HS-5 (cell line): Measurements from ENCODE around the gene FOXF1.

Source experiments
- DNase-seq: peaks from one replicate; pipeline ENCODE4 v3.0.0-alpha.2; 2012; ENCODE audit warnings: low read depth

Gene FOXF1

GRCh38 chr16:86505185-86505898, 5.0 kb upstream of the FOXF1 start:
- DNase-seq, result no peak

- DNase-seq, result no peak
Measured at GRCh38 chr16:86505899-86506864, 4.1 kb upstream of the FOXF1 start.

GRCh38 chr16:86507173-86508027, 2.9 kb upstream of the FOXF1 start:
- no peak for DNase-seq

- DNase-seq, result no peak
Measured at GRCh38 chr16:86508028-86508946, 2.0 kb upstream of the FOXF1 start.

- DNase-seq, result no peak
Measured at GRCh38 chr16:86508947-86509758, 1.2 kb upstream of the FOXF1 start.

- DNase-seq, result no peak
Measured at GRCh38 chr16:86509759-86510464, 415 bp upstream of the FOXF1 start.

- DNase-seq, result no peak
Measured at GRCh38 chr16:86511317-86512161, 1.2 kb downstream of the FOXF1 start.

GRCh38 chr16:86512301-86512859, 2.1 kb downstream of the FOXF1 start:
- no peak for DNase-seq

- DNase-seq, result no peak
Measured at GRCh38 chr16:86512860-86513470, 2.6 kb downstream of the FOXF1 start.

- DNase-seq, result no peak
Measured at GRCh38 chr16:86513471-86514277, 3.3 kb downstream of the FOXF1 start.

- no peak for DNase-seq
Measured at GRCh38 chr16:86514481-86515376, 4.4 kb downstream of the FOXF1 start.

- no peak for DNase-seq
Measured at GRCh38 chr16:86515413-86515776, 5.1 kb downstream of the FOXF1 start.

- DNase-seq, result no peak
Measured at GRCh38 chr16:86515777-86516622, 5.7 kb downstream of the FOXF1 start.

- DNase-seq, result no peak
Measured at GRCh38 chr16:86516623-86517003, 6.3 kb downstream of the FOXF1 start.

- DNase-seq, result no peak
Measured at GRCh38 chr16:86517033-86517432, 6.7 kb downstream of the FOXF1 start.
